DMS153 treated with DMSO at 0.1 percent for 48 hours (cell line): ENCODE results near the gene ACSF3.

Experiments used
- DNase-seq: peaks from one replicate; lab custom pipeline; 2025; ENCODE audit not compliant: unreplicated experiment; lab: John Stamatoyannopoulos, UW

The ACSF3 gene

GRCh38 chr16:89094252-89094879, 714 bp downstream of the ACSF3 start:
- no peak for DNase-seq

DNA sequence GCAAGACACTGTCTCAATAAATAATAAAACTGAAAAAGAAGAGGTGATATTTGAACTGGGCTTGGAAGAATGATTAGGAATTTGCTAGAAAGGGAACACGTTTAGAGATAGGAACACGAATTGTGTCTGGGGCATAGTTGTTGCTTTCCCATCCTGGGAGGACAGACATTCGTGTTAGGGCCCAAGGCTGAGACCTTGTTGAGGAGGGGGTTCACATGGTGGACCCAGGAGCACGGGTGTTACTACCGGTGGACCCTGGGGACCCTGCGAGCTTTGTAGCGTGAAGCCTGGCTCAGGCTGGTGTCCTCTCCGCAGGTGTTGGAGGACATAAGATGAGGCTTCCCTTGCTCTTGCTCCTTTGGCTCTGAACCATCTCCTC, 1.2 kb downstream of the ACSF3 start:
- no peak for DNase-seq

- peak; percentile 20 for DNase-seq
These were observed 1.9 kb downstream of the ACSF3 start for GRCh38 chr16:89095491-89095951.

DNA sequence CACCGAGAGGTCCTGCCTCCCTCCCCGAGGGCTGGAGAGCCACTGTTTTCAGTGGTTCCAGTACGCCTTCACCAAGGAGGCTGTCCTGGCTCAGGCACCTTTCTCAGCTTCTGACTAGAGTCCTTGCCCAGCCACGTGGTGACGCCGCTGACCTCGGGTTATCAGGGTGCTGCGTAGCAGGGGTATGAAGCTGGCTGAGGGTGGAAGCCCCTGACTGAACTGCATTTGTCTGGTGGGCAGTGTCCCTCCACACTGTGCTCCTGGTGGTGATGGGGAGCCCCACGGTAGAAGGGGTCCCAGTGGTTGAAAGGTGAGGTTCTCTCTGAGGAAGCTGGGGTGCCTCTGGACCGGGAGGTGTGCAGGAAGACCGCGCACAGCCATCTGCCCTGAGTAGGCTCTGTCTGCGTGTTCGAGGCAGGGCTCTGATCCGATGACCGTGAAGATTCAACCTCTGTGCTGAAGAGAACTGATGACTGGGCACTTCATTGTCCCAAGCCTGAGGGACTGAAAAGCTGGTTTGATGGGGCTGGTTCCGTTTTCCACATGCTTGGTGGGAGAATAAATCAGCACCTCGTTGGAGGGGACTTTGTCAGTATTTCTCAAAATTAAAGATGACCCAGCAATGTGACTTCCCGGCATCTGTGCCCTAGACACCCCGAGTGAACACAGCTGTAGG, 2.5 kb downstream of the ACSF3 start:
- no peak for DNase-seq

- DNase-seq, result no peak
These were observed 3.2 kb downstream of the ACSF3 start for GRCh38 chr16:89096768-89097391.

GRCh38 chr16:89097392-89097772, 3.7 kb downstream of the ACSF3 start:
- no peak for DNase-seq

DNA sequence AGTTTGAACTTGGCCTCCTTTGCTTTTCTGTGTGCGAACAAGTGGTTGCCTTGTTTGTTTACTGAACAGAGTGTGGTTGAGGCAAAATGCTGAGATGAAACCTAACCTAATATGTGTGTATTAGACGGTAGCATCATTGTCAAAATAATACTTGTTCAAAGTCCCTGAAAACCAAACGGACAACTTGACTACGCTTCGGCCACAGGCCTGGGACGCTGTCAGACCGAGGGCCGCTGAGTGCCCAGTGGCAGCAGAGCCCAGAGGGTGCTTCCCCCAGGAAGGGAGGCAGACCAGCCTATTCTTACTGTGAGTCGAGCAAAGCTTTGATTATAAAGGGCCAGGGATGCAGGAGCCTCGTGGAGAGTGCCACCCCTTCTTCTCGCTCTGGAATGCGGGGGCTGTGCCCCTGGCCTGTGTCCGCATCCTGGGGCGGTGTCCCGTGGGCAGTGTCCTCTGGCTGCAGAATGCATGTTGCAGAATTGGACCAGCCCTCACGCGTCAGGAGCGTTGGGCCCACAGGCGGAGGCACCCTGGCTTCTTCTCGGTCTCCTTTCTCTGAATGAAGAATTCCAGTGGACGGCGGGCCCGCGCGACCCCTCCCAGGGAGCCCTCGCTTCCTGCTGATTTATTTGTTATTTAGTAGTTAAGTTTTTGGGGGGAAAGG, 5.2 kb downstream of the ACSF3 start:
- DNase-seq, result no peak

DNA sequence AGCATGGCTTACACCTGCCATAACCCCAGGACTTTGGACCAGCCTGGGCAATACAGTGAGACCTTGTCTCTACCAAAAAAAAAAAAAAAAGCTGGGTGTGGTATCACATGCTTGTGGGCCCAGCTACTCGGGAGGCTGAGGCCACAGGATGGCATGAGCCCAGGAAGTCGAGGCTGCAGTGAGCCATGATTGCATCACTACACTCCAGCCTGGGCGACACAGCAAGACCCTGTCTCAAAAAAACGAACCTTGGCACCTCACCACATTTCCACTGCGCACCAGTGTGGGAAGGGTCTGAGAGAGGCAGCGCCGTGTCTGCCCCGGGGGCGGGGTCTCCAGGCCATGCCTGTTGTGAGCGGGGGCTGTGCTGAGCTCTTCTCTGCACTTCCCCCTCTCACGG, 6.3 kb downstream of the ACSF3 start:
- no peak for DNase-seq

GRCh38 chr16:89100601-89101302, 7.1 kb downstream of the ACSF3 start:
- no peak for DNase-seq

DNA sequence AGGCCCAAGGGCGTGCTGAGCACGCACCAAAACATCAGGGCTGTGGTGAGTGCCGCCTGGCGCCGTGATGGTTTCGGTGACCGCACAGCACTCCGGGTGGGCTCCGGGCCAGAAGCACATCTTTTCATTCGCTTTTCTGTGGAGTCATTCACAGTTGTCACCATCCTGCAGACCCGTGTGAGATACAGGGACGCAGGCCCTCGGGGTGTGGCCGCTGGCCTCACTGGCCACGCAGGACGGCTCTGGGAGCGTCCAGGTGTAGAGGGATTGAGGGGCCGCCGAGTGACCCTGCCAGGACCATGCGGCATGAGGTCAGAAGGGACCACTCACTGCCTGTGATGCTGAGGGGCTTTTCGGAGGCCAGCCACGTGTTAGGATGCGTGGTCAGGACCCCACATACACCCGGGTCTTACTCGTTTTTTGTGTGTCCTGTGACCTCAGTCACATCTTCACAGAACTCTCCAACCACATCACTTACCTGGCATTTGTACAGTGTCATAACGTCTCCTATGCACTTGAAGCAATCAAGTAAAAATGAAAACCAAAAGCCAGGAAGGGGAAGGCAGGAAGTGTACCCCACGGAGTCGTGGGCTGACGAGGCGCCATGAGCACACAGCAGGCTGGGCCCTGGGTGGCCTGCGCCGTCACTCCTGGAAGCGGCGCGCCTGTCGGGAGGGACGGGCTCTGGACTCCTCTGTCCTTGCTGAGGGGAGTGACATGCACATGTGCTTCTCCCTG, 7.8 kb downstream of the ACSF3 start:
- no peak for DNase-seq

DNA sequence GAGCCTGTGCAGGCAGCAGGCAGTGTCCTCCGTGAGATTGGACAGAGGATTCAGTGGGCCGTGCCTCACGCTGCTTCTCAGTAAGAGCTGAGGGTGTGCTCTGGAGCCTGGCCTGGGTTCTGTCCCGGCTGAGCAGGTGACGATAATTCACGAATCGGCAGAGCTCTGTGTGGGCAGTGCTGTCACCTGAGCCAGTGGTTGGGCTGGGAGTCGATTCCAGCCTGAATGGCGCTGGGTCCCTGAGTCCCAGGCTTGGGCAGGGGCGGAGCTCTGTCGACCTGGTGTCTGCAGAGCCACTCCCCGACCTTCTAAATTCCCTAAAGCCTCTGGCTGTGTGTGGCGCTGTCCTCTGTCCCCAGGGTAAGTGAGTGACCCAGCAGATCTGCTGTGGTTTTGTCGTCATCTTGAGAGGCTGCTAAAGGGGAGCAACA, 8.4 kb downstream of the ACSF3 start:
- DNase-seq, result no peak

GRCh38 chr16:89102481-89103073, 8.9 kb downstream of the ACSF3 start:
- no peak for DNase-seq

DNA sequence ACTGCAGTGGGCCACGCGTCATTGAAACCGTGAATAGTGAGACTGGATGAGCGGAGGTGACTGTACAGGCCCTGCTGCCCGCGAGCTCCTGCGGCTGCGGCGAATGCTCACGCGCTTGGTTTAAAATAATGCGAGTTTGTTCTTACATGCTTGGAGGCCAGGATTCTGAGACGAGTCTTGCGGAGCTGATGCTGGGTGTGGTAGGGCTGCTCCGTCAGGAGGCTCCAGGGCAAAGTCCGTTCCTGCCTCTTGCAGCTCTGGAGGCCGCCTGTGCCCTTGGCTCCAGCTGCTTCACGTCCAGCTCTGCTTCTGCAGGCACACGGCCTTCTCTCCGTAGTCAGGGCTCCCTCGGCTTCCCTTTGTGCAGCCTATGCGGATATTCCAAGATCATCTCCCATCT, 9.5 kb downstream of the ACSF3 start:
- DNase-seq, result no peak

DNA sequence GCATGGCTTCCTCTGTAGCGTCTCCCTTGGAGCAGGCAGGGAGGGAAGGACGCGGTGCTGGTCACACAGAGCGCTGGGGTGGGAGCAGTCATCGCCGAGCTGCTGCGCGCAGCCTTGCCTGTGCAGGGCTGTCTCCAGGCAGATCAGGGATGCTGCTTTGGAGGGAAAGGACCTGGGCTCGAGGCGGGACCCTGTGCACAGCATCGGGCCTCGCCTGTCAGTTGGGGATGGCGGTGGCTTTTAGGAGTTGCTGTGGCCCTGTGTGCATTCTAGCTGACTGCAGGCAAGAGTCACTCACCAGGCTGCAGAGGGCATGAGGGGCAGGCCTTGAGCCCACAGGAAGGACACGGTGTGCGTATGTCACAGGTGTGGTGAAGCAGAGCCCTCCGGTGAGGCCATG, 10.1 kb downstream of the ACSF3 start:
- no peak for DNase-seq

DNA sequence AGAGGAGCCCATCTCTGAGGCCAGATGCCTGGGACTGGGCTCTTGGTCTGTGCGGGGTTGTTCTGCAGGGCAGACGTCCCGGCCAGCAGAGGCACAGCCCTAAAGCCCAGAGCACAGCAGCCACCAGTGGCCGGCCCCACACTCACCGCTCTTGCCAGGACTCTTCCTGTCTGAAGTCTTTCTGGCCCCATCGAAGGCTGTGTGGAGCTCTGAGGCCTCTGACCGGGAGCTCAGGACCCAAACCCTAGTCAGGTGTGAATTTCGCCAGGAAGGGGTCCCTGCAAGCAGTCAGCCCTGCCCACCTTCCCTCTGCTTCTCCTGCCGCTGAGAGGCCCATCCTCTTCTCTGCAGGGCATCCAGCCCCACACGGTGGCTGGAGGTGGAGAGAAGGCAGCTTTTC, 10.7 kb downstream of the ACSF3 start:
- DNase-seq, result no peak

- no peak for DNase-seq
These were observed 11.4 kb downstream of the ACSF3 start for GRCh38 chr16:89104930-89105571.

- DNase-seq, result no peak
These were observed 12.0 kb downstream of the ACSF3 start for GRCh38 chr16:89105599-89106151.

DNA sequence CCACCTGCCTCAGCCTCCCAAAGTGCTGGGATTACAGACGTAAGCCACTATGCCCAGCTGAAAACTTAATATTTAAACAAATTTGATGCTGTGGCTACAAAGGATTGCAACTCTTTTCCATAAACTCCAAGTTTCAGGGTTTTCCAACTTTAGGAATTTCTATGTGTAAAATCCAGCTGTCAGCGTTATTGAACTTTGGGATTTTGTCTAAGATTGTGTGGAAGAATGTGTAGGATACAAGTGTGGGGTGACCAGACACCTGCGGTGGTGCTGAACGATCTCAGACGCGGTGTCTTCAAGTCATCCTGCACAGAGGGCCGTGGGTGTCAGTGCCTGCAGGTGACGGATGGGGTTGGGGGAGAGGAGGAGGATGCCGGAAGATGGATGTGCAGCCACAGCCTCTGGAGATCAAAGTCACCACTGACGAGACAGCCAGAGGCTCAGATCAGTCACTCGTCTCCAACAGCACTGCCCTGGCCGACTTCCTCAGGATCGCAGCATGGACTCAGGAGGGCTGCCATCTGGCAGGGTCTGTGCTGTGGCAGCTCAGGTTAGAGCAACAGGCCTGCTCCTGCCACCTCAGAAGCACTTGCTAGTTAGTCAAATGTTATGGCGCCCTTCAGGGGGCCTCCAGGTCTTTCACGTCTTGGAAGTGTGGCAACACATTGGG, 13.0 kb downstream of the ACSF3 start:
- no peak for DNase-seq

DNA sequence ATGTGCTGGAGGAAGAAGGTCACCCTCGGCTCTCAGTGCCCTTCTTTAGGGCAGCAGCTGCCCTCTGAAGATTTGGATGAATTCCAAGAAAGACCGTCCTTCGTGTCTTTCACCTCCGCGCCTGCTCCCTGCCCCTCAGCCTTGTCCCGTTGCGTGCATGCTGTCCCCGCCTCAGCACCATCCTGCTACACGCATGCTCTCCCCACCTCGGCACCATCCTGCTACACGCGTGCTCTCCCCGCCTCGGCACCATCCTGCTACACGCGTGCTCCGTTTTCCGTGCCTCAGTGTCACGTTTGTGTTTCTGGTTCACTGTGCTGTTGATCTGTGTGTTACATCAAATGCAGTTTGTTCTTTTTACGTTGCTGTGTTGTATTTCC, 13.5 kb downstream of the ACSF3 start:
- no peak for DNase-seq
